MM.1S (cell line): Measurements from ENCODE around the gene UQCC2.

ENCODE experiments used
- DNase-seq: peaks from one replicate; pipeline ENCODE4 v3.0.0-alpha.2; 2015
- H2AFZ ChIP-seq: fragments of 300-600 bp; sonication (generic); 2 replicates; pipeline ENCODE4 v1.6.0; 2016; ENCODE audit warnings: antibody characterized with exemption, low read length
- H3F3A ChIP-seq: fragments of 300-600 bp; sonication (generic); 2 replicates; pipeline ENCODE4 v1.6.1; 2016; ENCODE audit warnings: mild to moderate bottlenecking, antibody characterized with exemption, low read length, moderate library complexity, mixed read lengths; ENCODE audit not compliant: insufficient read depth
- H3K27ac ChIP-seq: fragments of 300-600 bp; sonication (generic); 2 replicates; pipeline ENCODE4 v1.5.1; 2016; ENCODE audit warnings: mild to moderate bottlenecking, low read length
- H3K27me3 ChIP-seq: fragments of 300-600 bp; sonication (generic); replicated peaks from 2 replicates; pipeline ENCODE4 v1.6.0; 2016; ENCODE audit warnings: low read length; ENCODE audit not compliant: insufficient read depth
- H3K36me3 ChIP-seq: fragments of 300-600 bp; sonication (generic); replicated peaks from 2 replicates; pipeline ENCODE4 v1.6.1; 2016; ENCODE audit warnings: mild to moderate bottlenecking, low read length, mixed read lengths; ENCODE audit not compliant: insufficient read depth
- H3K4me1 ChIP-seq: fragments of 300-600 bp; sonication (generic); 2 replicates; pipeline ENCODE4 v1.6.1; 2016; ENCODE audit warnings: low read length, mixed read lengths
- H3K4me2 ChIP-seq: fragments of 300-600 bp; sonication (generic); 2 replicates; pipeline ENCODE4 v1.6.0; 2016; ENCODE audit warnings: low read depth, low read length
- H3K4me3 ChIP-seq: fragments of 300-600 bp; sonication (generic); 2 replicates; pipeline ENCODE4 v1.5.1; 2016; ENCODE audit warnings: low read length, mixed read lengths
- H3K79me2 ChIP-seq: fragments of 300-600 bp; sonication (generic); 2 replicates; pipeline ENCODE4 v1.6.1; 2016; ENCODE audit warnings: mixed run types, low read length, mixed read lengths
- H3K9ac ChIP-seq: fragments of 300-600 bp; sonication (generic); 2 replicates; pipeline ENCODE4 v1.6.1; 2016; ENCODE audit warnings: low read length, mixed read lengths
- H3K9me2 ChIP-seq: fragments of 300-600 bp; sonication (generic); replicated peaks from 2 replicates; pipeline ENCODE4 v1.6.1; 2016; ENCODE audit warnings: mild to moderate bottlenecking, low read length, mixed read lengths; ENCODE audit not compliant: insufficient read depth
- H3K9me3 ChIP-seq: fragments of 300-600 bp; sonication (generic); replicated peaks from 2 replicates; pipeline ENCODE4 v1.6.1; 2016; ENCODE audit warnings: mild to moderate bottlenecking, low read length, mixed read lengths; ENCODE audit not compliant: insufficient read depth
- H4K20me1 ChIP-seq: fragments of 300-600 bp; sonication (generic); 2 replicates; pipeline ENCODE4 v1.6.1; 2016; ENCODE audit warnings: mild to moderate bottlenecking, low read length, moderate library complexity, mixed read lengths; ENCODE audit not compliant: insufficient read depth
- EZH2 ChIP-seq: fragments of 300-600 bp; sonication (generic); optimal IDR thresholded peaks from 2 replicates; pipeline ENCODE3; 2017; ENCODE audit warnings: low read depth, mild to moderate bottlenecking, antibody characterized with exemption, low read length, mixed read lengths
- EZH2phosphoT487 ChIP-seq: fragments of 300-600 bp; sonication (generic); IDR thresholded peaks from 2 replicates; pipeline ENCODE4 v1.6.1; 2018; ENCODE audit warnings: antibody characterized with exemption, low read length
- TF ChIP-seq, protein P1 (sequence below): fragments of 300-600 bp; sonication (generic); IDR thresholded peaks from 2 replicates; pipeline ENCODE4 v1.5.1; 2016; ENCODE audit warnings: antibody characterized with exemption, low read length, mixed read lengths

The UQCC2 gene

DNA sequence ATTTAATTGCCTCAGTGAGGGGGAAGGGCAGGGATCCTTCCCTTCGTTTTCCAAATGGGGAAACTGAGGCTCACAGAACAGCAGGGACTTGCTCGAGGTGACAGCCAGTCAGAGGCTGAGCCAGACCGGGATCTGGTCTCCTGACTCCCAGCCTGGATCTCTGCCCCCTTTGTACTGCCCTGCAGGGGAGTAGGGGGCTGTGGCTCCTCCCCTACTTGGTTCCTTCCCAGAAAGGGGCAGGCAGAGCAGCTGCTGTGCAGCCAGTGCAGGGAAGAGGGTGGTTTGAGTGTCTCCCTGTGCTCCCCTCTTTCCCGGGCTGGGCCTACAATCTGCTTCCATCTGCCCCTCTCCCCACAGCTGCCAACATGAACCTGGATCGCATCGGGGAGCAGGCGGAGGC, 37.6 kb downstream of the UQCC2 start:
- Histone ChIP-seq H3K4me1 (no peaks in the 10 kb centered on the region), H3K27me3 (no peaks in the 10 kb centered on the region), H3K4me3 (no peak overlapping the region), H3K79me2 (no peaks in the 10 kb centered on the region), H3K36me3 (no peaks in the 10 kb centered on the region), H3K9me2 (no peaks in the 10 kb centered on the region), H3K27ac (no peak overlapping the region), H3K9ac (no peak overlapping the region), H3K9me3 (no peaks in the 10 kb centered on the region), H4K20me1 (no peaks in the 10 kb centered on the region), H3K4me2 (no peak overlapping the region), H3F3A (no peaks in the 10 kb centered on the region), H2AFZ (no peak overlapping the region)
- no peak for DNase-seq
- TF ChIP-seq EZH2 (no peak), EZH2phosphoT487 (no peak)
- TF ChIP-seq, protein P1, sequence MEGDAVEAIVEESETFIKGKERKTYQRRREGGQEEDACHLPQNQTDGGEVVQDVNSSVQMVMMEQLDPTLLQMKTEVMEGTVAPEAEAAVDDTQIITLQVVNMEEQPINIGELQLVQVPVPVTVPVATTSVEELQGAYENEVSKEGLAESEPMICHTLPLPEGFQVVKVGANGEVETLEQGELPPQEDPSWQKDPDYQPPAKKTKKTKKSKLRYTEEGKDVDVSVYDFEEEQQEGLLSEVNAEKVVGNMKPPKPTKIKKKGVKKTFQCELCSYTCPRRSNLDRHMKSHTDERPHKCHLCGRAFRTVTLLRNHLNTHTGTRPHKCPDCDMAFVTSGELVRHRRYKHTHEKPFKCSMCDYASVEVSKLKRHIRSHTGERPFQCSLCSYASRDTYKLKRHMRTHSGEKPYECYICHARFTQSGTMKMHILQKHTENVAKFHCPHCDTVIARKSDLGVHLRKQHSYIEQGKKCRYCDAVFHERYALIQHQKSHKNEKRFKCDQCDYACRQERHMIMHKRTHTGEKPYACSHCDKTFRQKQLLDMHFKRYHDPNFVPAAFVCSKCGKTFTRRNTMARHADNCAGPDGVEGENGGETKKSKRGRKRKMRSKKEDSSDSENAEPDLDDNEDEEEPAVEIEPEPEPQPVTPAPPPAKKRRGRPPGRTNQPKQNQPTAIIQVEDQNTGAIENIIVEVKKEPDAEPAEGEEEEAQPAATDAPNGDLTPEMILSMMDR = no peak

GRCh38 chr6:33672808-33673207, 38.7 kb downstream of the UQCC2 start:
- H3K36me3 ChIP-seq = no peaks in the 10 kb centered on the region
- TF ChIP-seq, protein P1 = no peak
- no peak for TF ChIP-seq EZH2
- no peak for TF ChIP-seq EZH2phosphoT487
- H3K4me3 ChIP-seq = no peak overlapping the region
- H3K4me2 ChIP-seq = no peak overlapping the region
- no peaks in the 10 kb centered on the region for H3K9me2 ChIP-seq
- H3K9me3 ChIP-seq = no peaks in the 10 kb centered on the region
- H3K27me3 ChIP-seq = no peaks in the 10 kb centered on the region
- no peak for DNase-seq
- H3K79me2 ChIP-seq = no peaks in the 10 kb centered on the region
- no peak overlapping the region for H3K9ac ChIP-seq
- H3K4me1 ChIP-seq = no peaks in the 10 kb centered on the region
- H2AFZ ChIP-seq = no peak overlapping the region
- H3F3A ChIP-seq = no peaks in the 10 kb centered on the region
- no peaks in the 10 kb centered on the region for H4K20me1 ChIP-seq
- no peak overlapping the region for H3K27ac ChIP-seq

DNA sequence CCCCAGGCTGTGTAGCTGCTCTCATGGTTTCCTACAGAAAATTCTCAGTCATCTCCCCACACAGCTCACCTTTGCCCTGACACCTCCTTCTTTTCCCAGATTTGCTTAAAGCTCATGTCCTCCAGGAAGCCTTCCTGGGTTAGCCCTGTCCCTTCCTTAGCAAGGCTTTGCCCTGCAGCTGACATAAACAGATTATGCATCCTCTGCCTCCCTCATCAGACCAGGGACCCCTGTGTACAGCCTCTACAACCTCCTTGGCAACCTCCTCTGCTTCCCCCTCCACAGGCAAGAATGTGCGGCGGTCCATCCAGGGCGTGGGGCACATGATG, 39.8 kb downstream of the UQCC2 start:
- Histone ChIP-seq H4K20me1 (no peaks in the 10 kb centered on the region), H3K36me3 (no peaks in the 10 kb centered on the region)
- TF ChIP-seq, protein P1 = no peak
- TF ChIP-seq EZH2phosphoT487 = no peak
- no peak for TF ChIP-seq EZH2

More for the DNA sequence above, 39.8 kb downstream of the UQCC2 start:
- Histone ChIP-seq H3K9me2 (no peaks in the 10 kb centered on the region), H3K9me3 (no peaks in the 10 kb centered on the region), H3F3A (no peaks in the 10 kb centered on the region), H3K4me2 (no peak overlapping the region), H2AFZ (no peak overlapping the region), H3K4me1 (no peaks in the 10 kb centered on the region), H3K4me3 (no peak overlapping the region), H3K27ac (no peak overlapping the region), H3K9ac (no peak overlapping the region), H3K79me2 (no peaks in the 10 kb centered on the region), H3K27me3 (no peaks in the 10 kb centered on the region)
- DNase-seq = no peak
